Mesodermal cell (in vitro differentiated cells): Measurements from ENCODE around the gene IZUMO1.
"Not testable (repeated sequence)": the region's sequence is repeated elsewhere in the genome, so short reads cannot be mapped to it uniquely, and the experiment has no call there.

Source experiments
- H3K27ac ChIP-seq: 2 replicates; pipeline ENCODE4 v1.7.0; 2013; ENCODE audit warnings: mild to moderate bottlenecking, low read depth, low read length, moderate library complexity; ENCODE audit not compliant: severe bottlenecking
- H3K36me3 ChIP-seq: 2 replicates; pipeline ENCODE4 v1.7.1; 2013; ENCODE audit warnings: mild to moderate bottlenecking, low read length, moderate library complexity; ENCODE audit not compliant: control insufficient read depth, insufficient read depth
- H3K4me1 ChIP-seq: one replicate; pipeline ENCODE4 v1.7.1; 2013; ENCODE audit warnings: mild to moderate bottlenecking, low read length; ENCODE audit not compliant: insufficient read depth, control insufficient read depth, poor library complexity, severe bottlenecking
- H3K4me3 ChIP-seq: 2 replicates; pipeline ENCODE4 v1.7.0; 2013; ENCODE audit warnings: low read length, control low read depth, mild to moderate bottlenecking; ENCODE audit not compliant: insufficient read depth, poor library complexity, severe bottlenecking; ENCODE audit errors: extremely low read depth
- H3K9me3 ChIP-seq: 2 replicates; pipeline ENCODE4 v1.7.1; 2013; ENCODE audit warnings: mild to moderate bottlenecking, low read length, moderate library complexity; ENCODE audit not compliant: control insufficient read depth
- WGBS, 2 experiments: methylation state at CpG; one replicate each; pipeline ENCODE4 v1.1.5; 2013; ENCODE audit warnings: missing lambda C conversion rate in 2 of 2; ENCODE audit not compliant: insufficient coverage in 2 of 2; 5-methylcytosine and 5-hydroxymethylcytosine counted together

IZUMO1 gene

GRCh38 chr19:48705431-48705830 is 41.3 kb downstream of the IZUMO1 start:
- H3K36me3 ChIP-seq = no peaks in the 10 kb centered on the region
- 75% methylated on average over 2 of the region's 2 CpGs; no CpG with 5 or more reads in 1 of the 2 experiments for WGBS, 2 experiments
- H3K27ac ChIP-seq = no peak overlapping the region
- no peak overlapping the region for H3K4me3 ChIP-seq
- no peaks in the 10 kb centered on the region for H3K4me1 ChIP-seq
- no peaks in the 10 kb centered on the region for H3K9me3 ChIP-seq

GRCh38 chr19:48703316-48703715 is 43.4 kb downstream of the IZUMO1 start:
- Histone ChIP-seq H3K9me3 (no peaks in the 10 kb centered on the region), H3K36me3 (no peaks in the 10 kb centered on the region), H3K4me1 (no peaks in the 10 kb centered on the region), H3K27ac (no peak overlapping the region), H3K4me3 (no peak overlapping the region)
- 91 to 94% methylated on average over 18 of the region's 23 CpGs for WGBS, 2 experiments

- Histone ChIP-seq H3K27ac (no peak overlapping the region), H3K4me3 (no peak overlapping the region), H3K9me3 (no peaks in the 10 kb centered on the region), H3K36me3 (no peaks in the 10 kb centered on the region), H3K4me1 (no peaks in the 10 kb centered on the region)
- WGBS, 2 experiments = 88 to 91% methylated on average over 12 to 13 of the region's 13 CpGs
These were observed 44.0 kb downstream of the IZUMO1 start for GRCh38 chr19:48702701-48703100.

GRCh38 chr19:48698046-48698445 is 48.7 kb downstream of the IZUMO1 start:
- Histone ChIP-seq H3K27ac (no peak overlapping the region), H3K9me3 (no peaks in the 10 kb centered on the region), H3K36me3 (no peaks in the 10 kb centered on the region), H3K4me3 (no peak overlapping the region), H3K4me1 (peaks cover 7% of the 10 kb centered on the region)
- WGBS, 2 experiments = 89 to 100% methylated on average over 1 to 3 of the region's 4 CpGs

GRCh38 chr19:48696353-48697010 is 50.2 kb downstream of the IZUMO1 start:
- peaks cover 7% of the 10 kb centered on the region for H3K4me1 ChIP-seq
- WGBS, 2 experiments = 1 to 3% methylated on average over 15 to 28 of the region's 34 CpGs
- no peaks in the 10 kb centered on the region for H3K9me3 ChIP-seq
- H3K36me3 ChIP-seq = no peaks in the 10 kb centered on the region
- H3K27ac ChIP-seq = no peak overlapping the region
- H3K4me3 ChIP-seq = peak overlapping the region; percentile 22

GRCh38 chr19:48695743-48696352 is 50.9 kb downstream of the IZUMO1 start, which contains the start of gene FUT2:
Gene FUT2 (plus strand): TSS chr19:48695971. CDS start chr19:48702957, 6,986 bp downstream.
- Histone ChIP-seq H3K27ac (no peak within 1 kb of the TSS), H3K4me1 (peaks cover 7% of the 10 kb centered on the region), H3K36me3 (no peaks in the 10 kb centered on the region), H3K4me3 (peak within 1 kb of the TSS; percentile 22), H3K9me3 (no peaks in the 10 kb centered on the region)
- WGBS, 2 experiments = 20 to 33% methylated on average over 8 to 9 of the region's 16 CpGs

- H3K9me3 ChIP-seq, H3K4me1 ChIP-seq, H3K27ac ChIP-seq, H3K36me3 ChIP-seq, H3K4me3 ChIP-seq: not testable (repeated sequence)
- WGBS, 2 experiments = 94 to 98% methylated on average over 7 to 8 of the region's 9 CpGs
These were observed 53.1 kb downstream of the IZUMO1 start for GRCh38 chr19:48693629-48694028.
